ENCODE results near the gene ERCC6L2.

GRCh38 chr9:95862343-95862742 lies 13.1 kb upstream of the ERCC6L2 start:
- TF ChIP-seq POLR2A (IDR thresholded peaks at IDR 0.05; ENCODE audit: low read length) (no peak), GATA1 (IDR thresholded peaks at IDR 0.05; ENCODE audit: low read depth, low read length) (no peak)
